B cell (primary cell): ENCODE results near the gene KIAA0825. TPM values are rescaled to one million over a fixed set of nuclear protein-coding genes. Genes with fewer than 3 reads are reported as not detected.

ENCODE experiments used
- ATAC-seq: fragments of 200-7000 bp; cut with Tn5 transposase; one replicate; pipeline ENCODE4 v1.10.0; 2021; ENCODE audit warnings: low read depth, mild to moderate bottlenecking, moderate number of reproducible peaks, moderate library complexity
- CTCF ChIA-PET: fragments of 350-600 bp; sonication (Branson Sonifier 250); formaldehyde crosslinking; loops from one replicate; lab custom pipeline; 2021; ENCODE audit warnings: antibody characterized with exemption, inconsistent platforms; lab: Charles Lee
- POLR2A ChIA-PET: fragments of 350-600 bp; sonication (Branson Sonifier 250); formaldehyde crosslinking; loops from one replicate; lab custom pipeline; 2021; ENCODE audit warnings: antibody characterized with exemption; lab: Charles Lee
- DNase-seq: peaks from one replicate; pipeline ENCODE4 v3.0.0; 2013
- H2AFZ ChIP-seq: 2 replicates; pipeline ENCODE4 v1.6.1; 2012; ENCODE audit warnings: mild to moderate bottlenecking, low read depth, low read length; ENCODE audit not compliant: insufficient read depth, poor library complexity, severe bottlenecking
- H3K27ac ChIP-seq, 2 donors: 1 replicate in 1 of 2; 2 replicates in 1 of 2; pipeline ENCODE4 v1.5.1; 2012 to 2013; ENCODE audit warnings: low read length in 2 of 2, mild to moderate bottlenecking in 2 of 2, moderate library complexity in 1 of 2
- H3K27me3 ChIP-seq, 4 experiments: fragments of 200-600 bp in 1 of 4; sonication (generic) in 1 of 4; replicated peaks in 1 of 4; 1 replicate in 2 of 4; 2 replicates in 2 of 4; pipeline versions ENCODE4 v1.6.1 to v1.7.0; 2013 to 2016; ENCODE audit warnings: low read length in 3 of 4, mild to moderate bottlenecking in 2 of 4, mixed read lengths in 1 of 4, moderate library complexity in 1 of 4; ENCODE audit not compliant: insufficient read depth in 4 of 4, control insufficient read depth in 3 of 4; ENCODE audit errors: control extremely low read depth in 1 of 4
- H3K36me3 ChIP-seq, 2 experiments: replicated peaks in 1 of 2; 1 replicate in 1 of 2; 2 replicates in 1 of 2; pipeline versions ENCODE4 v1.6.1 to v1.7.1; 2013; ENCODE audit warnings: low read length in 1 of 2; ENCODE audit not compliant: insufficient read depth in 2 of 2, control insufficient read depth in 1 of 2; ENCODE audit errors: control extremely low read depth in 1 of 2, extremely low read depth in 1 of 2
- H3K4me1 ChIP-seq, 2 donors: fragments of 200-600 bp in 1 of 2; sonication (generic) in 1 of 2; 1 replicate in 1 of 2; 2 replicates in 1 of 2; pipeline versions ENCODE4 v1.5.1 to v1.6.1; 2013 to 2017; ENCODE audit warnings: low read length in 2 of 2; ENCODE audit not compliant: control insufficient read depth in 2 of 2, insufficient read depth in 2 of 2
- H3K4me2 ChIP-seq: replicated peaks from 2 replicates; pipeline ENCODE3; 2012; ENCODE audit warnings: mild to moderate bottlenecking, low read depth, low read length; ENCODE audit not compliant: poor library complexity, severe bottlenecking
- H3K4me3 ChIP-seq, 5 experiments: fragments of 200-600 bp in 1 of 5; sonication (generic) in 1 of 5; 1 replicate in 3 of 5; 2 replicates in 2 of 5; pipeline versions ENCODE4 v1.5.1 to v1.7.0; 2011 to 2016; ENCODE audit warnings: low read length in 4 of 5, mild to moderate bottlenecking in 4 of 5, low read depth in 2 of 5, control low read depth in 1 of 5, moderate library complexity in 1 of 5; ENCODE audit not compliant: insufficient read depth in 1 of 5; ENCODE audit errors: control extremely low read depth in 1 of 5, extremely low read depth in 1 of 5
- H3K79me2 ChIP-seq: fragments of 200-600 bp; sonication (generic); one replicate; pipeline ENCODE4 v1.6.0; 2016; ENCODE audit warnings: low read length; ENCODE audit not compliant: control insufficient read depth, insufficient read depth
- H3K9ac ChIP-seq: fragments of 200-600 bp; sonication (generic); 2 replicates; pipeline ENCODE4 v1.6.1; 2017; ENCODE audit warnings: mild to moderate bottlenecking, low read length, moderate library complexity
- H3K9me3 ChIP-seq, 3 donors: one replicate each; pipeline versions ENCODE4 v1.6.1 to v1.7.1; 2013; ENCODE audit warnings: low read length in 2 of 3; ENCODE audit not compliant: control insufficient read depth in 2 of 3, insufficient read depth in 1 of 3; ENCODE audit errors: control extremely low read depth in 1 of 3
- H4K20me1 ChIP-seq: 2 replicates; pipeline ENCODE4 v1.6.0; 2012; ENCODE audit warnings: mild to moderate bottlenecking, low read length; ENCODE audit not compliant: insufficient read depth, control insufficient read depth, poor library complexity, severe bottlenecking
- H3K27ac Mint-ChIP-seq: one replicate; pipeline ENCODE4 v1.8.0; 2021; ENCODE audit warnings: mixed read lengths
- H3K27me3 Mint-ChIP-seq: one replicate; pipeline ENCODE4 v1.8.0; 2021; ENCODE audit warnings: mixed read lengths
- H3K4me1 Mint-ChIP-seq: one replicate; pipeline ENCODE4 v1.8.0; 2021; ENCODE audit warnings: mixed read lengths
- H3K4me3 Mint-ChIP-seq: one replicate; pipeline ENCODE4 v1.8.0; 2021; ENCODE audit warnings: mixed read lengths
- H3K9me3 Mint-ChIP-seq: one replicate; pipeline ENCODE4 v1.8.0; 2022; ENCODE audit warnings: mixed read lengths; ENCODE audit not compliant: insufficient read depth
- EZH2 ChIP-seq: IDR thresholded peaks from 2 replicates; pipeline ENCODE4 v1.6.1; 2012; ENCODE audit warnings: borderline replicate concordance, low read depth, mild to moderate bottlenecking, moderate library complexity, low read length; ENCODE audit not compliant: insufficient read depth, poor library complexity, severe bottlenecking
- WGBS: methylation state at CpG from one replicate; pipeline ENCODE4 v1.1.5; 2013; ENCODE audit warnings: missing lambda C conversion rate; ENCODE audit not compliant: insufficient coverage; 5-methylcytosine and 5-hydroxymethylcytosine counted together
- intact Hi-C: fragments of 100-400 bp; cut with micrococcal nuclease; formaldehyde crosslinking; loops from one replicate; pipeline ENCODE4 v1.10.0; 2022
- polyA plus RNA-seq: library from polyadenylated mRNA; depleted of rRNA; stranded (reverse); fragments of >200 nt; gene quantifications from 2 replicates; pipeline ENCODE4 v1.2.3, GENCODE V29; 2012
- total RNA-seq, 2 donors: library from RNA; stranded (reverse); fragments of 120-200 nt in 1 of 2; gene quantifications; 1 replicate in 1 of 2; 2 replicates in 1 of 2; pipeline versions ENCODE4 v1.2.3 to v1.2.4, GENCODE V29; 2013 to 2022
- TF ChIP-seq, protein P1 (sequence below): fragments of 200-600 bp; IDR thresholded peaks from one replicate; pipeline ENCODE4 v1.8.0; 2022; ENCODE audit warnings: antibody characterized with exemption, mild to moderate bottlenecking

Gene KIAA0825
- total and polyA plus RNA-seq, 2 donors (not counting 1 experiment from before 2014, with no cell fraction given): 0.43 to 2.7 TPM

- no peaks in the 10 kb centered on the region for H3K9me3 ChIP-seq
- no peak overlapping the region for H3K9ac ChIP-seq
- no peaks in the 10 kb centered on the region for H3K27me3 Mint-ChIP-seq
- TF ChIP-seq, protein P1, sequence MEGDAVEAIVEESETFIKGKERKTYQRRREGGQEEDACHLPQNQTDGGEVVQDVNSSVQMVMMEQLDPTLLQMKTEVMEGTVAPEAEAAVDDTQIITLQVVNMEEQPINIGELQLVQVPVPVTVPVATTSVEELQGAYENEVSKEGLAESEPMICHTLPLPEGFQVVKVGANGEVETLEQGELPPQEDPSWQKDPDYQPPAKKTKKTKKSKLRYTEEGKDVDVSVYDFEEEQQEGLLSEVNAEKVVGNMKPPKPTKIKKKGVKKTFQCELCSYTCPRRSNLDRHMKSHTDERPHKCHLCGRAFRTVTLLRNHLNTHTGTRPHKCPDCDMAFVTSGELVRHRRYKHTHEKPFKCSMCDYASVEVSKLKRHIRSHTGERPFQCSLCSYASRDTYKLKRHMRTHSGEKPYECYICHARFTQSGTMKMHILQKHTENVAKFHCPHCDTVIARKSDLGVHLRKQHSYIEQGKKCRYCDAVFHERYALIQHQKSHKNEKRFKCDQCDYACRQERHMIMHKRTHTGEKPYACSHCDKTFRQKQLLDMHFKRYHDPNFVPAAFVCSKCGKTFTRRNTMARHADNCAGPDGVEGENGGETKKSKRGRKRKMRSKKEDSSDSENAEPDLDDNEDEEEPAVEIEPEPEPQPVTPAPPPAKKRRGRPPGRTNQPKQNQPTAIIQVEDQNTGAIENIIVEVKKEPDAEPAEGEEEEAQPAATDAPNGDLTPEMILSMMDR: no peak
- no peak for TF ChIP-seq EZH2
- no peak overlapping the region for H3K27ac Mint-ChIP-seq
- ChIA-PET CTCF (no interaction called here), POLR2A (no interaction called here)
- no peaks in the 10 kb centered on the region for H3K4me1 ChIP-seq
- intact Hi-C loops: no loop called here
- ATAC-seq (no peak), DNase-seq (no peak)
- H3K27ac ChIP-seq: no peak overlapping the region
- no peaks in the 10 kb centered on the region for H3K4me1 Mint-ChIP-seq
- H3K36me3 ChIP-seq: no peaks in the 10 kb centered on the region
- no peaks in the 10 kb centered on the region for H3K27me3 ChIP-seq
- H3K9me3 Mint-ChIP-seq: no peaks in the 10 kb centered on the region
- H4K20me1 ChIP-seq: no peaks in the 10 kb centered on the region
- H3K4me2 ChIP-seq: no peak overlapping the region
- H3K4me3 ChIP-seq: no peak overlapping the region
- WGBS: 80% methylated on average over 1 of the region's 1 CpG
- no peaks in the 10 kb centered on the region for H3K79me2 ChIP-seq
- H3K4me3 Mint-ChIP-seq: no peak overlapping the region
- H2AFZ ChIP-seq: no peak overlapping the region
Measured at GRCh38 chr5:94361161-94361560, 257.2 kb downstream of the KIAA0825 start.

GRCh38 chr5:94360382-94361130 is 257.8 kb downstream of the KIAA0825 start:
- Histone ChIP-seq H3K27me3 (no peaks in the 10 kb centered on the region), H4K20me1 (no peaks in the 10 kb centered on the region), H3K4me2 (no peak overlapping the region), H3K9ac (no peak overlapping the region), H2AFZ (no peak overlapping the region), H3K9me3 (no peaks in the 10 kb centered on the region), H3K4me3 (no peak overlapping the region), H3K79me2 (no peaks in the 10 kb centered on the region), H3K27ac (no peak overlapping the region), H3K4me1 (no peaks in the 10 kb centered on the region), H3K36me3 (no peaks in the 10 kb centered on the region)
- WGBS: no CpG with 5 or more reads among the region's 4 CpGs
- POLR2A ChIA-PET: no interaction called here
- TF ChIP-seq EZH2: no peak
- TF ChIP-seq, protein P1: no peak
- Mint-ChIP-seq H3K4me3 (no peak overlapping the region), H3K27me3 (no peaks in the 10 kb centered on the region), H3K9me3 (no peaks in the 10 kb centered on the region), H3K27ac (no peak overlapping the region), H3K4me1 (no peaks in the 10 kb centered on the region)
- intact Hi-C loops: no loop called here
- CTCF ChIA-PET: no interaction called here
- ATAC-seq: no peak
- DNase-seq: no peak
